ENCODE data around the gene GPR63. TPM values are rescaled to one million over a fixed set of nuclear protein-coding genes. Genes with fewer than 3 reads are reported as not detected.

GPR63 gene
- total and polyA plus RNA-seq, 2 of the 4 experiments (the other 2 are of a cell fraction), result 0.36 to 0.44 TPM

- POLR2A ChIA-PET (ENCODE audit: unreplicated experiment), result no interaction called here
- H3K36me3 ChIP-seq (ENCODE audit: control insufficient read depth, insufficient read depth, low read length), result no peaks in the 10 kb centered on the region
These were observed 50.9 kb downstream of the GPR63 start for GRCh38 chr6:96786336-96786735.

More at GRCh38 chr6:96786336-96786735, 50.9 kb downstream of the GPR63 start:
- TF ChIP-seq FOS (IDR thresholded peaks at IDR 0.05; ENCODE audit: low read depth, low read length) (no peak), POLR2A (IDR thresholded peaks at IDR 0.05; ENCODE audit: low read depth, low read length) (no peak), RAD21 (IDR thresholded peaks at IDR 0.05; ENCODE audit: low read length) (no peak), ELK1 (IDR thresholded peaks at IDR 0.05; ENCODE audit: borderline replicate concordance, low read depth, low read length) (no peak), MAZ (IDR thresholded peaks at IDR 0.05; ENCODE audit: borderline replicate concordance, low read depth, low read length) (no peak)
- H3K23ac ChIP-seq (ENCODE audit: low read depth, low read length), result no peak overlapping the region
- H3K18ac ChIP-seq (ENCODE audit: low read depth, low read length), result no peak overlapping the region
- no peak overlapping the region for H4K5ac ChIP-seq (ENCODE audit: low read depth, low read length)
- CTCF ChIA-PET, result no interaction called here
- no peak overlapping the region for H3K4me3 ChIP-seq (ENCODE audit: insufficient read depth, low read depth, low read length)
- no peak overlapping the region for H3K14ac ChIP-seq (replicated peaks; ENCODE audit: low read depth, low read length)
- H3K27me3 ChIP-seq (ENCODE audit: control insufficient read depth, insufficient read depth, low read length), result no peaks in the 10 kb centered on the region; the same call in 1 of the 2 replicates
- intact Hi-C loops (cut with micrococcal nuclease), result no loop called here
- no peaks in the 10 kb centered on the region for H3K9me1 ChIP-seq (ENCODE audit: insufficient read depth, low read length)
- no peaks in the 10 kb centered on the region for H4K20me1 ChIP-seq (ENCODE audit: insufficient read depth, low read length)
- no peak overlapping the region for H2BK15ac ChIP-seq (ENCODE audit: low read depth, low read length)
- no peak overlapping the region for H3K27ac ChIP-seq (ENCODE audit: insufficient read depth, low read length)
- dilution Hi-C loops (cut with HindIII; ENCODE audit: low sequenced_read_pairs, unreplicated experiment), result no loop called here
- in situ Hi-C loops (cut with MboI; ENCODE audit: low sequenced_read_pairs), result no loop called here
- no peak overlapping the region for H2BK120ac ChIP-seq (ENCODE audit: low read depth, low read length)
- H3K4me1 ChIP-seq (ENCODE audit: control insufficient read depth, insufficient read depth, low read length), result no peaks in the 10 kb centered on the region
- WGBS, 2 experiments (ENCODE audit: extremely low coverage in 2 of 2, insufficient read length in 1 of 2), result 60% methylated on average over 1 of the region's 2 CpGs; no CpG with 5 or more reads in 1 of the 2 experiments
- no TSS peak for BruUV-seq (replicated peaks)
- H2BK5ac ChIP-seq (ENCODE audit: low read depth, low read length, poor library complexity, severe bottlenecking), result no peak overlapping the region
- DNase-seq, result no peak
- H3K4ac ChIP-seq (ENCODE audit: low read depth, low read length), result no peak overlapping the region
- H4K8ac ChIP-seq (ENCODE audit: low read depth in 2 of 2, low read length in 2 of 2), result no peak overlapping the region
- H3K4me2 ChIP-seq (ENCODE audit: low read depth, low read length), result no peak overlapping the region
- no peak overlapping the region for H2BK20ac ChIP-seq (ENCODE audit: low read depth, low read length)
- no peak overlapping the region for H2AK9ac ChIP-seq (replicated peaks; ENCODE audit: low read depth, low read length, poor library complexity)
- no peak overlapping the region for H2AK5ac ChIP-seq (ENCODE audit: low read depth, low read length)
- no peak overlapping the region for H4K91ac ChIP-seq (ENCODE audit: insufficient read depth, low read depth, low read length)
- no peaks in the 10 kb centered on the region for H3K9me3 ChIP-seq (ENCODE audit: control insufficient read depth, insufficient read depth, low read length)
- no peak for ATAC-seq (ENCODE audit: low read depth)
- H3K9ac ChIP-seq (ENCODE audit: low read depth, low read length), result no peak overlapping the region
- H3K79me1 ChIP-seq (ENCODE audit: low read depth in 1 of 2, low read length in 2 of 2), result no peaks in the 10 kb centered on the region
- H3K56ac ChIP-seq (ENCODE audit: extremely low read depth, insufficient read depth, low read length), result no peak overlapping the region
- H2AFZ ChIP-seq (replicated peaks; ENCODE audit: low read length, poor library complexity), result no peak overlapping the region
